ENCODE data around the gene SYT5.
"Not testable (repeated sequence)": the region's sequence is repeated elsewhere in the genome, so short reads cannot be mapped to it uniquely, and the experiment has no call there.

The SYT5 gene

GRCh38 chr19:55206664-55207500 lies 26.8 kb upstream of the SYT5 start:
- DNase-seq: peak; percentile 87

- not testable (repeated sequence) for DNase-seq
Observed at GRCh38 chr19:55202199-55202598, 22.1 kb upstream of the SYT5 start.

- no peak for DNase-seq
Observed at GRCh38 chr19:55199620-55200204, 19.6 kb upstream of the SYT5 start.

GRCh38 chr19:55198651-55199050 lies 18.6 kb upstream of the SYT5 start:
- no peak for DNase-seq

- no peak for DNase-seq
Observed at GRCh38 chr19:55197528-55197927, 17.4 kb upstream of the SYT5 start.

- no peak for DNase-seq
Observed at GRCh38 chr19:55196803-55197202, 16.7 kb upstream of the SYT5 start.

- peak; percentile 70 for DNase-seq
Observed at GRCh38 chr19:55193481-55193880, 13.4 kb upstream of the SYT5 start.

- no peak for DNase-seq
Observed at GRCh38 chr19:55189403-55189835, 9.3 kb upstream of the SYT5 start.

GRCh38 chr19:55188625-55189024 lies 8.5 kb upstream of the SYT5 start:
- DNase-seq: no peak

- no peak for DNase-seq
Observed at GRCh38 chr19:55186080-55186479, 6.0 kb upstream of the SYT5 start.

GRCh38 chr19:55181740-55182139 lies 1.7 kb upstream of the SYT5 start:
- no peak for DNase-seq

GRCh38 chr19:55178781-55179599 lies 1.1 kb downstream of the SYT5 start:
- peak; percentile 94 for DNase-seq

- DNase-seq: peak; percentile 27
Observed at GRCh38 chr19:55176076-55176475, 4.0 kb downstream of the SYT5 start.

- no peak for DNase-seq
Observed at GRCh38 chr19:55175117-55175867, 4.8 kb downstream of the SYT5 start.

GRCh38 chr19:55174425-55175116 lies 5.5 kb downstream of the SYT5 start:
- DNase-seq: no peak

GRCh38 chr19:55173714-55174409 lies 6.2 kb downstream of the SYT5 start:
- DNase-seq: peak; percentile 73

- no peak for DNase-seq
Observed at GRCh38 chr19:55173186-55173713, 6.8 kb downstream of the SYT5 start.

- DNase-seq: no peak
Observed at GRCh38 chr19:55172741-55173140, 7.3 kb downstream of the SYT5 start.

- DNase-seq: not testable (repeated sequence)
Observed at GRCh38 chr19:55172318-55172717, 7.8 kb downstream of the SYT5 start.

- DNase-seq: no peak
Observed at GRCh38 chr19:55171440-55171839, 8.6 kb downstream of the SYT5 start.

GRCh38 chr19:55169136-55169535 lies 11.0 kb downstream of the SYT5 start:
- DNase-seq: no peak
